Measurements from ENCODE around the gene PARP15.
"Not testable (repeated sequence)": the region's sequence is repeated elsewhere in the genome, so short reads cannot be mapped to it uniquely, and the experiment has no call there.

The PARP15 gene

GRCh38 chr3:122668930-122669730, 91.7 kb downstream of the PARP15 start:
- peak in 1 of 3 experiments; percentile 26 for DNase-seq (ENCODE audit: low read depth in 3 of 3)

- no peak for DNase-seq (ENCODE audit: low read depth in 3 of 3)
These were observed 94.1 kb downstream of the PARP15 start for GRCh38 chr3:122671553-122671952.

- no peak for DNase-seq (ENCODE audit: low read depth in 3 of 3)
These were observed 96.9 kb downstream of the PARP15 start for GRCh38 chr3:122674339-122674738.

- no peak for DNase-seq (ENCODE audit: low read depth in 3 of 3)
These were observed 99.3 kb downstream of the PARP15 start for GRCh38 chr3:122676759-122677158.

GRCh38 chr3:122677216-122677615, 99.8 kb downstream of the PARP15 start:
- no peak for DNase-seq (ENCODE audit: low read depth in 3 of 3)

- no peak for DNase-seq (ENCODE audit: low read depth in 3 of 3)
These were observed 101.1 kb downstream of the PARP15 start for GRCh38 chr3:122678506-122678905.

GRCh38 chr3:122679085-122679881, 101.8 kb downstream of the PARP15 start:
- peak; percentile 62 to 77 (median 74) for DNase-seq (ENCODE audit: low read depth in 3 of 3)

- DNase-seq (ENCODE audit: low read depth in 3 of 3): no peak
These were observed 102.5 kb downstream of the PARP15 start for GRCh38 chr3:122679882-122680474.

- DNase-seq (ENCODE audit: low read depth in 3 of 3): peak in 1 of 3 experiments; percentile 54
These were observed 103.2 kb downstream of the PARP15 start, which contains the start of gene PARP14 for GRCh38 chr3:122680475-122681283. TSS of gene PARP14 (plus strand) at chr3:122680839. CDS start at chr3:122680884, 45 bp downstream.

GRCh38 chr3:122681284-122681973, 104.0 kb downstream of the PARP15 start:
- DNase-seq (ENCODE audit: low read depth in 3 of 3): no peak

- no peak for DNase-seq (ENCODE audit: low read depth in 3 of 3)
These were observed 104.5 kb downstream of the PARP15 start for GRCh38 chr3:122681974-122682409.

- DNase-seq (ENCODE audit: low read depth in 3 of 3): not testable (repeated sequence)
These were observed 105.4 kb downstream of the PARP15 start for GRCh38 chr3:122682778-122683411.

- DNase-seq (ENCODE audit: low read depth in 3 of 3): no peak
These were observed 109.8 kb downstream of the PARP15 start for GRCh38 chr3:122687298-122687697.
